ENCODE measurements around the gene DEAF1. TPM values are rescaled to one million over a fixed set of nuclear protein-coding genes. Genes with fewer than 3 reads are reported as not detected.

DEAF1 gene
- total and polyA plus RNA-seq, 9 of the 15 experiments (the other 6 are each of a cell fraction or from before 2014, with no cell fraction given), result 2.0 to 69.1 (median 26.8) TPM

GRCh38 chr11:607020-607780 lies 87.8 kb downstream of the DEAF1 start:
- H2AFZ ChIP-seq (ENCODE audit: low read depth, low read length), result no peak overlapping the region
- FAIRE-seq (no peak), DNase-seq (ENCODE audit: extremely low read depth in 1 of 4, low spot score in 3 of 4) (no peak), ATAC-seq (no peak)
- intact Hi-C loops (cut with micrococcal nuclease), result no loop called here
- H4K20me1 ChIP-seq (replicated peaks; ENCODE audit: control insufficient read depth, insufficient read depth, low read length), result peaks cover 6% of the 10 kb centered on the region; the same call in 1 of the 2 replicates
- H3K36me3 ChIP-seq (ENCODE audit: control insufficient read depth, insufficient read depth, low read length), result peaks cover 98% of the 10 kb centered on the region
- no peaks in the 10 kb centered on the region for H3K79me2 ChIP-seq (ENCODE audit: control insufficient read depth, insufficient read depth, low read length)
- in situ Hi-C loops (cut with MboI), result no loop called here
- H3K9me3 ChIP-seq (replicated peaks; ENCODE audit: control insufficient read depth, insufficient read depth, low read depth, low read length), result no peaks in the 10 kb centered on the region
- no peaks in the 10 kb centered on the region for H3K9me1 ChIP-seq (ENCODE audit: control insufficient read depth, insufficient read depth, low read length)
- BruUV-seq (replicated peaks), result no TSS peak
- 97% methylated on average over 31 of the region's 35 CpGs for WGBS (ENCODE audit: insufficient coverage, low coverage, missing lambda C conversion rate)
- H3K9ac ChIP-seq (ENCODE audit: insufficient read depth in 1 of 2, low read depth in 2 of 2, low read length in 2 of 2), result no peak overlapping the region; a peak in 1 of 4 replicates
- no peak overlapping the region for H3K4me2 ChIP-seq (ENCODE audit: insufficient read depth, low read length)
- POLR2A ChIA-PET, result interaction anchor here (0.6 to 0.7 kb wide), 3 partner anchors 24 to 1227 kb away, joined by 3 read pairs; no protein-coding TSS in a partner anchor
- no peaks in the 10 kb centered on the region for H3K27me3 ChIP-seq (ENCODE audit: control insufficient read depth in 2 of 2, insufficient read depth in 2 of 2, low read length in 2 of 2)
- CTCF ChIA-PET (ENCODE audit: low intra/inter-chr PET ratio), result no interaction called here
- no peak overlapping the region for H3K27ac ChIP-seq (ENCODE audit: extremely low read depth, low read depth, low read length)
- peak; percentile 30 for TF ChIP-seq POLR2G (IDR thresholded peaks at IDR 0.05; ENCODE audit: low read depth, low read length)
- no peak for TF ChIP-seq SMARCB1 (IDR thresholded peaks at IDR 0.05; ENCODE audit: insufficient read length, low read depth)
- TF ChIP-seq ILF3 (IDR thresholded peaks at IDR 0.05; ENCODE audit: borderline replicate concordance), result no peak
- H3K4me3 ChIP-seq, result no peak overlapping the region
- peaks cover 0 to 34% of the 10 kb centered on the region in 2 experiments; a peak in 1 of 5 replicates for H3K4me1 ChIP-seq (replicated peaks in 1 of 2; ENCODE audit: control insufficient read depth in 2 of 2, insufficient read depth in 2 of 2, low read length in 2 of 2)

GRCh38 chr11:606245-606644 lies 88.8 kb downstream of the DEAF1 start:
- H3K36me3 ChIP-seq (ENCODE audit: control insufficient read depth, insufficient read depth, low read length), result peaks cover 98% of the 10 kb centered on the region
- no peaks in the 10 kb centered on the region for H3K9me3 ChIP-seq (replicated peaks; ENCODE audit: control insufficient read depth, insufficient read depth, low read depth, low read length)
- no peaks in the 10 kb centered on the region for H3K27me3 ChIP-seq (ENCODE audit: control insufficient read depth in 2 of 2, insufficient read depth in 2 of 2, low read length in 2 of 2)
- ATAC-seq (no peak), DNase-seq (ENCODE audit: extremely low read depth in 1 of 4, low spot score in 3 of 4) (no peak), FAIRE-seq (no peak)
- ChIA-PET CTCF (ENCODE audit: low intra/inter-chr PET ratio) (no interaction called here), POLR2A (no interaction called here)
- no peak overlapping the region for H3K27ac ChIP-seq (ENCODE audit: extremely low read depth, low read depth, low read length)
- intact Hi-C loops (cut with micrococcal nuclease), result no loop called here
- H3K4me3 ChIP-seq, result no peak overlapping the region
- 0 out of 2 replicates have a peak, but pooled peaks cover 4% of the 10 kb centered on the region for H4K20me1 ChIP-seq (replicated peaks; ENCODE audit: control insufficient read depth, insufficient read depth, low read length)
- no peak overlapping the region for H3K4me2 ChIP-seq (ENCODE audit: insufficient read depth, low read length)
- no peaks in the 10 kb centered on the region for H3K79me2 ChIP-seq (ENCODE audit: control insufficient read depth, insufficient read depth, low read length)
- 88% methylated on average over 12 of the region's 19 CpGs for WGBS (ENCODE audit: insufficient coverage, low coverage, missing lambda C conversion rate)
- no peaks in the 10 kb centered on the region for H3K9me1 ChIP-seq (ENCODE audit: control insufficient read depth, insufficient read depth, low read length)
- BruUV-seq (replicated peaks), result no TSS peak
- in situ Hi-C loops (cut with MboI), result no loop called here
- H3K4me1 ChIP-seq (replicated peaks in 1 of 2; ENCODE audit: control insufficient read depth in 2 of 2, insufficient read depth in 2 of 2, low read length in 2 of 2), result peaks cover 0 to 27% of the 10 kb centered on the region in 2 experiments; a peak in 1 of 5 replicates
- no peak overlapping the region for H2AFZ ChIP-seq (ENCODE audit: low read depth, low read length)
- H3K9ac ChIP-seq (ENCODE audit: insufficient read depth in 1 of 2, low read depth in 2 of 2, low read length in 2 of 2), result no peak overlapping the region
- no peak for TF ChIP-seq E2F1 (CRISPR knock-in tag; IDR thresholded peaks at IDR 0.05)
- TF ChIP-seq THRB (CRISPR knock-in tag; conservative IDR thresholded peaks at IDR 0.05), result no peak
- no peak for TF ChIP-seq CLOCK (CRISPR knock-in tag; IDR thresholded peaks at IDR 0.05; ENCODE audit: borderline replicate concordance)
